Keratinocyte (primary cell): ENCODE data around the gene ZNF446. TPM values are rescaled to one million over a fixed set of nuclear protein-coding genes. Genes with fewer than 3 reads are reported as not detected.

Source experiments
- DNase-seq: peaks from one replicate; pipeline ENCODE4 v3.0.0-alpha.2; 2011; ENCODE audit warnings: low read depth, missing footprints, low spot score
- FAIRE-seq: peaks from 2 replicates; lab custom pipeline; 2011; peaks lifted over from hg19 to GRCh38; lab: Jason Lieb, UNC
- H2AFZ ChIP-seq: 2 replicates; pipeline ENCODE4 v1.6.0; 2012; ENCODE audit warnings: low read length, control low read depth, inconsistent platforms; ENCODE audit not compliant: control insufficient read depth
- H3K27ac ChIP-seq: 2 replicates; pipeline ENCODE4 v1.5.1; 2011; ENCODE audit warnings: low read length; ENCODE audit not compliant: control insufficient read depth, insufficient read depth
- H3K27me3 ChIP-seq: 3 replicates; pipeline ENCODE4 v1.6.0; 2011; ENCODE audit warnings: low read length; ENCODE audit not compliant: control insufficient read depth, insufficient read depth; ENCODE audit errors: extremely low read depth
- H3K36me3 ChIP-seq, 2 experiments: 2 replicates in 1 of 2; 3 replicates in 1 of 2; pipeline ENCODE4 v1.5.1; 2011; ENCODE audit warnings: low read length in 2 of 2, mild to moderate bottlenecking in 1 of 2; ENCODE audit not compliant: control insufficient read depth in 2 of 2, insufficient read depth in 2 of 2; ENCODE audit errors: extremely low read depth in 1 of 2
- H3K4me1 ChIP-seq: 3 replicates; pipeline ENCODE4 v1.5.1; 2011; ENCODE audit warnings: low read length; ENCODE audit not compliant: control insufficient read depth, insufficient read depth; ENCODE audit errors: extremely low read depth
- H3K4me2 ChIP-seq: 3 replicates; pipeline ENCODE4 v1.6.0; 2011; ENCODE audit warnings: low read depth, low read length; ENCODE audit not compliant: control insufficient read depth, insufficient read depth; ENCODE audit errors: extremely low read depth
- H3K4me3 ChIP-seq, 3 experiments: fragments of 200-600 bp in 1 of 3; sonication (generic) in 1 of 3; 2 replicates in 2 of 3; 3 replicates in 1 of 3; pipeline ENCODE4 v1.5.1; 2011 to 2016; ENCODE audit warnings: low read length in 3 of 3, mild to moderate bottlenecking in 3 of 3, control low read depth in 2 of 3, inconsistent platforms in 1 of 3, low read depth in 1 of 3, mixed read lengths in 1 of 3, mixed run types in 1 of 3, moderate library complexity in 1 of 3; ENCODE audit not compliant: control insufficient read depth in 2 of 3, insufficient read depth in 2 of 3; ENCODE audit errors: extremely low read depth in 1 of 3
- H3K79me2 ChIP-seq: 2 replicates; pipeline ENCODE4 v1.6.0; 2012; ENCODE audit warnings: low read length; ENCODE audit not compliant: control insufficient read depth, insufficient read depth
- H3K9ac ChIP-seq: 3 replicates; pipeline ENCODE4 v1.6.0; 2011; ENCODE audit warnings: low read length; ENCODE audit not compliant: control insufficient read depth, insufficient read depth; ENCODE audit errors: extremely low read depth
- H3K9me1 ChIP-seq: 3 replicates; pipeline ENCODE4 v1.6.0; 2011; ENCODE audit warnings: low read length; ENCODE audit not compliant: control insufficient read depth, insufficient read depth; ENCODE audit errors: extremely low read depth
- H3K9me3 ChIP-seq: 2 replicates; pipeline ENCODE4 v1.5.1; 2012; ENCODE audit warnings: low read depth, low read length; ENCODE audit not compliant: control insufficient read depth
- H4K20me1 ChIP-seq: 3 replicates; pipeline ENCODE4 v1.6.0; 2011; ENCODE audit warnings: low read length; ENCODE audit not compliant: control insufficient read depth, insufficient read depth; ENCODE audit errors: extremely low read depth
- CTCF ChIP-seq, 3 experiments: IDR thresholded peaks in 1 of 3; conservative IDR thresholded peaks in 1 of 3; optimal IDR thresholded peaks in 1 of 3; 2 replicates in 2 of 3; 3 replicates in 1 of 3; pipeline versions ENCODE3 to v1.5.1; 2011; ENCODE audit warnings: low read length in 3 of 3, mild to moderate bottlenecking in 3 of 3, moderate library complexity in 2 of 3, control low read depth in 1 of 3, inconsistent platforms in 1 of 3; ENCODE audit not compliant: insufficient read depth in 2 of 3; ENCODE audit errors: extremely low read depth in 1 of 3
- EZH2 ChIP-seq: IDR thresholded peaks from one replicate; pipeline ENCODE4 v1.6.1; 2012; ENCODE audit warnings: inconsistent platforms, mild to moderate bottlenecking, low read length, moderate library complexity
- dilution Hi-C: fragments of 300-500 bp; cut with MboI; formaldehyde crosslinking; loops from one replicate; pipeline ENCODE4 v1.7.0; 2020; ENCODE audit warnings: low sequenced_read_pairs; ENCODE audit not compliant: extremely low pct_ligation_motif_present
- polyA plus RNA-seq, 5 experiments: library from polyadenylated mRNA; depleted of rRNA in 3 of 5; stranded (reverse) in 3 of 5; stranded (forward) in 1 of 5; unstranded in 1 of 5; fragments of >200 nt; gene quantifications; 1 replicate in 1 of 5; 2 replicates in 3 of 5; 3 replicates in 1 of 5; pipeline versions ENCODE4 v1.2.1 to v1.2.3, GENCODE V29; 2011 to 2012; ENCODE audit warnings: missing spikeins in 2 of 5, low read depth in 1 of 5, low replicate concordance in 1 of 5

ZNF446 gene
- polyA plus RNA-seq, 1 donor (not counting 4 experiments of a cell fraction or from before 2014, with no cell fraction given): 2.1 TPM

DNA sequence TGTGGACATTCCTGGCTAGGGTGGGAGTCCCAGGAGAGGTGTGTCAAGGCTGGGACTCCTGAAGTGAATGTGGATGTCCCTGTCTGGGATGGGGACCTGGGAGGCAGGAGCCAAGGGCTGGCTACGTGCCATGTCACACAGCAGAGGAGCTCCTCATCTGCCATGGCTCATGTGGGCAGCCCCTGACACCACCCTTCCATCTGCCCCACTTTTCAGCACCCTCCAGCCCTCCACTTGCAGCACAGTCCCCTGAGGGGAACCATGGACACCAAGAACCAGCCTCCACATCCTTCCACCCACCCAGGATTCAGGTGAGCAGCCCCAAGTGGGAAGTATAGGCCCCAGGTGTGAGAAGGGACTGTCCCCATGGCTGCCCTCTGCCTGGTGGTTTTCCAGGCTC, 1.7 kb downstream of the ZNF446 start:
- no peak overlapping the region for H3K9ac ChIP-seq
- H4K20me1 ChIP-seq: no peaks in the 10 kb centered on the region
- DNase-seq (no peak), FAIRE-seq (no peak)
- H3K4me1 ChIP-seq: peaks cover 15% of the 10 kb centered on the region
- no peaks in the 10 kb centered on the region for H3K9me3 ChIP-seq
- TF ChIP-seq EZH2 (no peak), CTCF (optimal IDR thresholded peaks at IDR 0.05 in 1 of 3, IDR thresholded peaks at IDR 0.05 in 1 of 3, conservative IDR thresholded peaks at IDR 0.05 in 1 of 3; ENCODE audit: extremely low read depth in 1 of 3, insufficient read depth in 2 of 3, low read length in 3 of 3) (no peak)
- H3K27ac ChIP-seq: no peak overlapping the region
- no peak overlapping the region for H3K4me2 ChIP-seq
- H2AFZ ChIP-seq: no peak overlapping the region
- H3K36me3 ChIP-seq: peaks cover 7 to 10% of the 10 kb centered on the region in 2 experiments
- H3K9me1 ChIP-seq: no peaks in the 10 kb centered on the region
- H3K27me3 ChIP-seq: no peaks in the 10 kb centered on the region
- dilution Hi-C loops: no loop called here
- no peak overlapping the region for H3K4me3 ChIP-seq
- H3K79me2 ChIP-seq: no peaks in the 10 kb centered on the region

GRCh38 chr19:58479303-58479702, 3.2 kb downstream of the ZNF446 start:
- Histone ChIP-seq H4K20me1 (no peaks in the 10 kb centered on the region), H3K27me3 (no peaks in the 10 kb centered on the region), H3K27ac (no peak overlapping the region), H3K4me3 (no peak overlapping the region), H3K36me3 (peaks cover 7 to 9% of the 10 kb centered on the region in 2 experiments), H3K4me1 (peaks cover 15% of the 10 kb centered on the region), H3K9ac (no peak overlapping the region), H3K4me2 (no peak overlapping the region), H2AFZ (no peak overlapping the region), H3K79me2 (no peaks in the 10 kb centered on the region), H3K9me3 (no peaks in the 10 kb centered on the region), H3K9me1 (no peaks in the 10 kb centered on the region)
- DNase-seq (no peak), FAIRE-seq (no peak)
- dilution Hi-C loops: no loop called here
- TF ChIP-seq EZH2 (no peak), CTCF (optimal IDR thresholded peaks at IDR 0.05 in 1 of 3, IDR thresholded peaks at IDR 0.05 in 1 of 3, conservative IDR thresholded peaks at IDR 0.05 in 1 of 3; ENCODE audit: extremely low read depth in 1 of 3, insufficient read depth in 2 of 3, low read length in 3 of 3) (no peak)
